GM19238 (cell line): ENCODE measurements around the gene CA14.
"Not testable (repeated sequence)": the region's sequence is repeated elsewhere in the genome, so short reads cannot be mapped to it uniquely, and the experiment has no call there.

Source experiments
- DNase-seq: peaks from one replicate; pipeline ENCODE4 v3.0.0; 2011; ENCODE audit warnings: low spot score; ENCODE audit not compliant: insufficient read length

The CA14 gene

DNA sequence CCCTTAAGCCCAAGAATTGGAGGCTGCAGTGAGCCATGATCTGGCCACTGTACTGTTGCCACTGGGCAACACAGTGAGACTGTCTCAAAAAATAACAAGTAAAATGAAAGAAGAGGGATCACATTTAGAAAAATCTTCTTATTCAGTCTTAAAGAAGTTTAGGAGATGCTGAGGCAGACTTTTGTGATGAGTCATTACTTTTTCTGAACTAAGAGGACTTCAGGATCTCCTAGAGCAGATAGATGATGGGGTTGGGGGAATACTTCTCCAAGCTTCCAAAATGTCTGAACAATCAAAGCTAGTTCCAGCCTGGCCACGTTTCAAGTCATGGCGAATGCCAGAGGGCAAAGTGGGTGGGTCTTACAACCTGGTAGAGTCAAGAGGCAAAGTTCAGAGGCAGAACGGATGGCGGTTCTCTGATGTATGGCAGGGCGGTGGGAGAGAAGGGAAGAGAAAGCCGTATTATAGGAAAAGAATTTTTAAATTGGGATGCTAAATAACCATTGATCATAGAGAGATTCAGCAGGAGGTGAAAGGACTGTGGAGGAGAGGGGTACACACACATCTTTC, 22.6 kb downstream of the CA14 start:
- DNase-seq, result no peak

DNA sequence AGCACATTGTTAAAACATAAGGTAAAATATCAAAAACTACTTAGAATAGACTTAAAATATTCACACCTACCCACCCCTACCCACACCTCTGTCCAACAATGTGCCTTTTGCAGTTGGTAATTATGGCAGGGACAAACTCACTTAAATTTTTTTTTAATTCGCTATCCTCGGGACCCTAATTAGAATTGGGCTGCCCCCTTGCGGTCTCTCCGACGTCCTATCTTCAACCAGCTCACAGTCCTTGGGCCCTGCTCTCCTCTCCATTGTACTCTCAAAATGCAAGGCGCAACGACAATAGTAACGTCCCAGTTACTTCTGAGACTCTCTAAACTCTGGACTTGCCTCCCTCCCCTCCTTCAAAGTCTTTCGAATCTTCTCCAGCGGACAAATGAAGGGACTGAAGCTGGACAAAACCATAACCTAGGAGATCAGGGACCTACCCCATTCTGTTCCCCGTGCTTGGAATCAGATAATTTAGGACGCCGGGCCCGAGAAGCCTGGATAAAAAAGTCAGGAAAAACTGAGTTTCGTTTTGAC, 23.7 kb downstream of the CA14 start:
- no peak for DNase-seq

DNA sequence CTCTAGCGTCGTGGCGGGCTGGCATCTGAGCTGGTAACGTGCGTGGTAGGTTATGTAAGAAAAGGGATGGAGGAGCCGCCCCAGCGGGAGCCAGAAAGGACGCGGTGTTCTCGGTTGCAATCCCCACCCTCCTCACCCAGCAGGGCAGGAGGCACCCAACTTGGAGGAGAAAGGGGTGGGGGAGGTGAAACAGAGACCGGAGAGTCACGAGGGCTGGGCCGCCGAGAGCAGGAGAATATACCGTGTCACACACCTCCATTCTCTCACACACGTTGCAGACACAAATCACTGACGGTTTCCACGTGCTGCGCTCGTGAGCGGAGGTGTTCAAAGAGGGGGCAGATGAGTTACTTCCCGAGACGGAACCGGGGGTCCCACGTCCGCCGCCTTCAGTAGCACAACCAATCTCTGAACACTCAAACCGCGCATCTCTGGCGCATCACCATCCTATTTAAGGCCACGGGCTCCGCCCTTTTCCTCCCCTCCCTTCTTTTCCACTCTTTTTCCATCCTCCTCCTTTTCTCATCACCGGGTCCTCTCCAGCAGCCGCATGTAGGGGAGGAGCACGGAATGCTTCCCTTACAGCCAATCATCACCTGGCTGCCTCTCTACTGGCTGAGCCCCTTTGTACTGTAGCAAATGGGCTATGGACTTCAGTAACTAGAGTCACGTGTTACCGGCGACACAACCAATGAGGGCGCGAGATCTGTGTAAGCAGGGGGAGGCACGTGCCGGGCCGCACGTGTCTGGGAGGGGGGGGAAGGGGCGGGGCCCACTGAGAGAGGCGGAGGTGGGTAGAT, 24.4 kb downstream of the CA14 start, which contains the start of gene CIART:
Gene CIART, plus strand, starts transcription at position 797 of the 800 bp plus-strand sequence. CDS start 714 bp downstream, outside the sequence.
- DNase-seq, result peak; percentile 68

DNA sequence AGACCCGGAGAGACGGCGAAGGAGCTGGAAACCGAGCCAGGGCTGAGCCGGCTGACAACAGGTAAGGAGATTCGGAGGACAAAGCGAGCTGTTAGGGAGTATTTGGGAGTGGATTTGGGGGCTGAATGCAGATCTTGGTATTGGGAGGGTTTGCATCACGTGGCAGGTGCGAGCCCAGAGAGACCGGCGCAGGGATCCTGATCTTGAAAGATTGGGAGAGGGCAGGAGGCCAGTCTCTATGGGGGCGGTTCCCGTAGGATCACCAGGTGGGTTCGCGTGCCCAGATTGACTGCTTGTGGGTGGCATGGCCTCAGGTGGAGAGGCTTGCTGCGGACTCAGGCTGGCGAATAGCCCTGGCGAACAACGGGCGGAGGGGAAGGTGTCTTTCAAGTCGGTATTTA, 25.0 kb downstream of the CA14 start:
- DNase-seq, result no peak

DNA sequence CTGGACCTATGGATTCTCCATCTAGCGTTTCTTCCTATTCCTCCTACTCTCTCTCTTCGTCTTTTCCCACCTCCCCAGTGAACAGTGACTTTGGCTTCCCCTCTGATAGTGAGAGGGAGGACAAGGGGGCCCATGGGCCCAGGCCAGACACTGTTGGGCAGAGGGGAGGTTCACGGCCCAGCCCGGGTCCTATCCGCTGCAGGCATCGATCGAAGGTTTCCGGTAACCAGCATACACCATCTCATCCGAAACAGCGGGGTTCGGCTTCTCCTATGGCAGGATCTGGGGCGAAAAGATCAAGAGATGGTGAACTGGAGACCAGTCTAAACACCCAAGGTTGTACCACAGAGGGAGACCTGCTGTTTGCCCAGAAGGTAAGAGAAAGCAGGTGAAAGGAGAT, 25.7 kb downstream of the CA14 start:
- DNase-seq, result no peak

DNA sequence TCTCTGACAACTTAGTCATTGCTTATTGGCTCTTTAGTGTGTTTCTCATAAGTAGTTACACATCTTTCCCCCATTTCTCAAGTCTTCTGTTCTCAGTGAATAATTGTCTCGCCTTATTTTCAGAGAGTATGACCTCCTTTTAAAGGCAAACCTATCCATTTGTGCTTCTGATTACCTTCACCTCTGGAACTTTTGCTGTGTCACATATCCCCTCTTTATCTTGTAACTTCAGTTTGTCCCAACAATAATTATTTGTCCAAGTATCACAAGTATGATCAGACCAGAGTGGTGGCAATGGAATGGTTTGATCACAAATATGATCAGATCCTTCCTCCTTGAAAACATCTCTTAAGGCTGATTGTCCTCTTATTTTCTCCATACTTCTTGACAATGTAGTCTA, 30.8 kb downstream of the CA14 start:
- no peak for DNase-seq

DNA sequence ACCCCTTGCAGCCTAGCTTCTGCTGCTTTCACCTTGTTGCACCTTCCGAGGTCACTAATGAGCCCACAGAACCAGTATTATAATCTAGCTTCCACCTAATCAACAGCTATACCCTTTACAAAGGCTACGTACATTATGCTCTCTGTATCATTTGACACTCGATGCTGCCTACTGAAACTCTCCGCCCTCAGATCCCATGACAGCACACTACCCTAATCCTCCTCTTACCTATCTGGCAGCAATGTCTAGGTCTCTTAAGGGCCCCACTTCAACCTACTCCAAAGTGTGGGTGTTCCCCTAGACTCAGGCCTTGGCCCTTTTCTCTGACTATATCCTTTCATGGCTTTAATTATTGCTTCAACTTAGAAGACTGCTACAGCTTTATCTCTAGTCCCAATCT, 31.2 kb downstream of the CA14 start:
- DNase-seq, result no peak

DNA sequence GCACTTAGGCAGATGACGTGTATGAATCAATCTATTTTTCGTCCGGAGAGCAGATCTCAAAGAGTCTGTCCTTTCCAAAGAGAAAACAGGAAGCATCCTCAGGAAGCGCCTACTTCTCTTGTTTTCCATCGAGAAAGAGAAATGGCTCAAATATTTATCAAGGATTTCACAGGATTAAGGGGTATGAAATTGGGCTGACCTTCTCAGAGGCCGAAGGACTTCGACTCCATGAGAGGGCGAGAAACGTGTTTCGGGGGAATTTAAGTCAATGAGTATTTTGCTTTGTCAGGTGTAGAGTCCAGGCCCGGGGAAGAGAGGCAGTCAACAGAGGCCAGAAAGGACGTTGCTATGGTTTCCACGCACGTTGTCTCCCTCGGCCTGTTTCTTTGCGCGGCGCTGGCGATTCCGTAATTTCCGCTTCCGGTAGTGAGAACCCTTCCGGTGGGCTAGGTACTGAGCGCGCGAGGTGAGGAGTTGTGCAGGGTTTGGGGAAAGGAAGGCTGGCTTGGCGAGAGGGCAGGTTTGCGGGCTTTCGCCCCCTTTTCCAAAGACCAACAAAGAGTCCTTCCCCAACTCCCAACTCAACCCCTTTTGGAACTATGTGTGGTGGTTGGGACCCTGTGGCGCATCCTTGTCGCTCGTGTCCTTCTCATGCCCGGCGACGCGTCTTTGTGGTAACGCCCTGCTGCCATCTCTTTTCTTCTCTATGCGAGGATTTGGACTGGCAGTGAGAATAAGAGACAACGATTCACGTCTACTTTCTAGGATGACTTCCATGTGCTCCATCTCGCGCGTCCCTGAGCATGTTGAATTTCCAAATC, 36.1 kb downstream of the CA14 start, which contains the start of gene MRPS21:
Gene MRPS21, plus strand, starts transcription at position 429 of the 821 bp plus-strand sequence. CDS start 506 bp downstream, outside the sequence.
- DNase-seq, result peak; percentile 85

DNA sequence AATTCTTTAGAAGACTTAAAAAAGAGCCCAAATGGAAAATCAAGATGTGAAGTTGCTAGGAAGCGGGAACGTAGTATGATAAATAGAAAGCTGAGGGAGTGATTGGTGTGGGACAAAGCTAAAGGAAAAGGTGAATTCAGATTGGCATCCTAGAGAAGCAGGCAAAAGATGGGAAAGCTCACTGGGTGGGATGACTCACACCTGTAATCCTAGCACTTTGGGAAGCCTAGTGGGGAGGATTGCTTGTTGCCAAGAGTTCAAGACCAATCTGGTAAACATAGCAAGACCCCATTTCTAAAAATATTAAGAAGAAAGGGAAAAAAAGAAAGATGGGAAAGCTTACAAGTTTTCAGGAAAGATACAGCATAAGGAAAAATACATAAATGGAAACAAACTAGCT, 37.9 kb downstream of the CA14 start:
- DNase-seq, result no peak

DNA sequence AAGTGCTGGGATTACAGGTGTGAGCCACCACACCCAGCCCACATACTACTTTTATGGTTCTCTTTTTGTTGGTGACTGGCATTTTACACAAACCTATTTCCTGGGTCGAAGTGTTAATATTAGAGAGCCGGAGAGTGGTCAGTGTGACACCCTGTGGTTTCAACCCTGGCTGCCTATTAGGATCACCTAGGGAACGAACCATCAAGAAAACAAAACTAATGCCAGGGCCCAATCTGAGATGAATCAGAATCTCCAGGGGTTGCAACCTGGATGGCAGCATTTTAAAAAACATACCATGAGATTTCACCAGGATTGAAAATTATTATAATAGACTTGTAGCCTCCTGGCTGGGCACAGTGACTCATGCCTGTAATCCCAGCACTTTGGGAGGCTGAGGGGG, 42.1 kb downstream of the CA14 start:
- DNase-seq, result no peak

GRCh38 chr1:150302338-150302737, 44.8 kb downstream of the CA14 start:
- no peak for DNase-seq

- DNase-seq, result no peak
These were observed 45.3 kb downstream of the CA14 start for GRCh38 chr1:150302902-150303301.

DNA sequence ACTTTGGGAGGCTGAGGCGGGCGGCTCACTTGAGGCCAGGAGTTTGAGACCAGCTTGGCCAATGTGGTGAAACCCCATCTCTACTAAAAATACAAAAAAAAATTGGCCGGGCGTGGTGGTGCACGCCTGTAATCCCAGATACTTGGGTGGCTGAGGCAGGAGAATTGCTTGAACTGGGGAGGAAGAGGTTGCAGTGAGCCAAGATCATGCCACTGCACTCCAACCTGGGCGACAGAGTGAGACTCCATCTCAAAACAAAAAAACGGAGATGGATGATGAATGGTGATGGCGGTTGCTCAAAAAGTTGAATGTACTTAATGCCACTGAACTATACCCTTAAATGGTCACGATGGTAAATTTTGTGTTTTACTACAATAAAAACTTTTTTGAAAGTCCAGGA, 51.0 kb downstream of the CA14 start:
- DNase-seq, result not testable (repeated sequence)

DNA sequence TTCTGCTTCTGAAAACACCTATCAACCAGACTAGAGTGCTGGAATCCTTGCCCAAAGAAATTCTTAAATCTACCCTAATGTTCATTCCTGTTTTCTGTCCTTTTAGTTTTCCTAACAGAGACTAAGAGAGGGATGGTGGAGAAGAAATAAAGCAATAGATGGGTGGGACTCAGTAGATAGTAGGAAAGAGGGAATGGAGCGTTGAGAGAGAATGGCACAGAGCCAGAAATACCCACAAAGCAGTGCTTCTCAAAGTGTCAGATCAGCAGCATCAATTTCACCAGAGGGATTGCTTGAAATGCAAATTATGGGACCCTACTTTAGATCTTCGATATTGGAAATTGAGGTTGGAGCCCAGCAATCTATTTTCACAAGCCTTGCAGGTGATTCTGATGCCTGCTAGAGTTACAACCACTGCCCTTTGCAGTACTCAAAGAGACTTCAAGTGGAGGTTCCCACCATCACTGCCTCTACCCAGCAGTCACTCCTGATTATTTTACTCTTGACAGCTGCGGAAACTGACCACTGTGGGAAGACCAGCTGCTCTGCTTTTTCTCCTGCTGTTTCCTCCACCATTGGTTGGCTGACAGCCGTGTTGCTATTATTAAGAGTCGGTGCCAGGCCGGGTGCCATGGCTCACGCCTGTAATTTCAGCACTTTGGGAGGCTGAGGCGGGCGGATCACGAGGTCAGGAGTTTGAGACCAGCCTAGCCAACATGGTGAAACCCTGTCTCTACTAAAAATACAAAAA, 52.4 kb downstream of the CA14 start:
- no peak for DNase-seq

DNA sequence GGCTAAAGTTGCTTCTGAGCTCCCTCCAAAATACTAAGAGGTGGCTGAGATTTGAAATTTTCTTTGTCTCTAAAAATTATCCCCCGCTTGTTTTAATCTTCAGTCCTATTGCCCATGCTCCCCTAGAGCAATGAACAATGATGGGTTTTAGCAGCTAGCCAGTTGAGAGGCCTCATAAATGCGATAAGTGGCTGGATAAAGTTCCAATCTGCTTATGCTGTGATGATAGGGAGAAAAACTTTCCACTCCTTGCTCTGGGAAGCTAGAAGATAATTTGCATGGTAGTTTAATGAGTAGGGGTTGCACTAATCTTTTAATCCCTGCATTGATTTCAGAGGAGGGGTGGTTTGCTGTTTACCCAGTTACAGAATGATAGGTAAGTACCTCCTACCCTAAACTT, 54.2 kb downstream of the CA14 start:
- no peak for DNase-seq
